Keratinocyte (primary cell): Measurements from ENCODE around the gene MIEN1. TPM values are rescaled to one million over a fixed set of nuclear protein-coding genes. Genes with fewer than 3 reads are reported as not detected.

Experiments used
- DNase-seq: peaks from one replicate; pipeline ENCODE4 v3.0.0-alpha.2; 2011; ENCODE audit warnings: low read depth, missing footprints, low spot score
- FAIRE-seq: peaks from 2 replicates; lab custom pipeline; 2011; peaks lifted over from hg19 to GRCh38; lab: Jason Lieb, UNC
- H2AFZ ChIP-seq: 2 replicates; pipeline ENCODE4 v1.6.0; 2012; ENCODE audit warnings: low read length, control low read depth, inconsistent platforms; ENCODE audit not compliant: control insufficient read depth
- H3K27ac ChIP-seq: 2 replicates; pipeline ENCODE4 v1.5.1; 2011; ENCODE audit warnings: low read length; ENCODE audit not compliant: control insufficient read depth, insufficient read depth
- H3K27me3 ChIP-seq: 3 replicates; pipeline ENCODE4 v1.6.0; 2011; ENCODE audit warnings: low read length; ENCODE audit not compliant: control insufficient read depth, insufficient read depth; ENCODE audit errors: extremely low read depth
- H3K36me3 ChIP-seq, 2 experiments: 2 replicates in 1 of 2; 3 replicates in 1 of 2; pipeline ENCODE4 v1.5.1; 2011; ENCODE audit warnings: low read length in 2 of 2, mild to moderate bottlenecking in 1 of 2; ENCODE audit not compliant: control insufficient read depth in 2 of 2, insufficient read depth in 2 of 2; ENCODE audit errors: extremely low read depth in 1 of 2
- H3K4me1 ChIP-seq: 3 replicates; pipeline ENCODE4 v1.5.1; 2011; ENCODE audit warnings: low read length; ENCODE audit not compliant: control insufficient read depth, insufficient read depth; ENCODE audit errors: extremely low read depth
- H3K4me2 ChIP-seq: 3 replicates; pipeline ENCODE4 v1.6.0; 2011; ENCODE audit warnings: low read depth, low read length; ENCODE audit not compliant: control insufficient read depth, insufficient read depth; ENCODE audit errors: extremely low read depth
- H3K4me3 ChIP-seq, 3 experiments: fragments of 200-600 bp in 1 of 3; sonication (generic) in 1 of 3; 2 replicates in 2 of 3; 3 replicates in 1 of 3; pipeline ENCODE4 v1.5.1; 2011 to 2016; ENCODE audit warnings: low read length in 3 of 3, mild to moderate bottlenecking in 3 of 3, control low read depth in 2 of 3, inconsistent platforms in 1 of 3, low read depth in 1 of 3, mixed read lengths in 1 of 3, mixed run types in 1 of 3, moderate library complexity in 1 of 3; ENCODE audit not compliant: control insufficient read depth in 2 of 3, insufficient read depth in 2 of 3; ENCODE audit errors: extremely low read depth in 1 of 3
- H3K79me2 ChIP-seq: 2 replicates; pipeline ENCODE4 v1.6.0; 2012; ENCODE audit warnings: low read length; ENCODE audit not compliant: control insufficient read depth, insufficient read depth
- H3K9ac ChIP-seq: 3 replicates; pipeline ENCODE4 v1.6.0; 2011; ENCODE audit warnings: low read length; ENCODE audit not compliant: control insufficient read depth, insufficient read depth; ENCODE audit errors: extremely low read depth
- H3K9me1 ChIP-seq: 3 replicates; pipeline ENCODE4 v1.6.0; 2011; ENCODE audit warnings: low read length; ENCODE audit not compliant: control insufficient read depth, insufficient read depth; ENCODE audit errors: extremely low read depth
- H3K9me3 ChIP-seq: 2 replicates; pipeline ENCODE4 v1.5.1; 2012; ENCODE audit warnings: low read depth, low read length; ENCODE audit not compliant: control insufficient read depth
- H4K20me1 ChIP-seq: 3 replicates; pipeline ENCODE4 v1.6.0; 2011; ENCODE audit warnings: low read length; ENCODE audit not compliant: control insufficient read depth, insufficient read depth; ENCODE audit errors: extremely low read depth
- CTCF ChIP-seq, 3 experiments: IDR thresholded peaks in 1 of 3; conservative IDR thresholded peaks in 1 of 3; optimal IDR thresholded peaks in 1 of 3; 2 replicates in 2 of 3; 3 replicates in 1 of 3; pipeline versions ENCODE3 to v1.5.1; 2011; ENCODE audit warnings: low read length in 3 of 3, mild to moderate bottlenecking in 3 of 3, moderate library complexity in 2 of 3, control low read depth in 1 of 3, inconsistent platforms in 1 of 3; ENCODE audit not compliant: insufficient read depth in 2 of 3; ENCODE audit errors: extremely low read depth in 1 of 3
- EZH2 ChIP-seq: IDR thresholded peaks from one replicate; pipeline ENCODE4 v1.6.1; 2012; ENCODE audit warnings: inconsistent platforms, mild to moderate bottlenecking, low read length, moderate library complexity
- dilution Hi-C: fragments of 300-500 bp; cut with MboI; formaldehyde crosslinking; loops from one replicate; pipeline ENCODE4 v1.7.0; 2020; ENCODE audit warnings: low sequenced_read_pairs; ENCODE audit not compliant: extremely low pct_ligation_motif_present
- polyA plus RNA-seq, 5 experiments: library from polyadenylated mRNA; depleted of rRNA in 3 of 5; stranded (reverse) in 3 of 5; stranded (forward) in 1 of 5; unstranded in 1 of 5; fragments of >200 nt; gene quantifications; 1 replicate in 1 of 5; 2 replicates in 3 of 5; 3 replicates in 1 of 5; pipeline versions ENCODE4 v1.2.1 to v1.2.3, GENCODE V29; 2011 to 2012; ENCODE audit warnings: missing spikeins in 2 of 5, low read depth in 1 of 5, low replicate concordance in 1 of 5

MIEN1 gene
- polyA plus RNA-seq, 1 donor (not counting 4 experiments of a cell fraction or from before 2014, with no cell fraction given): 38.4 TPM

GRCh38 chr17:39697961-39698360, 32.4 kb downstream of the MIEN1 start:
- H4K20me1 ChIP-seq: no peaks in the 10 kb centered on the region
- no peak overlapping the region for H3K4me2 ChIP-seq
- peaks cover 0 to 2% of the 10 kb centered on the region in 2 experiments for H3K36me3 ChIP-seq
- H2AFZ ChIP-seq: no peak overlapping the region
- dilution Hi-C loops: no loop called here
- TF ChIP-seq CTCF (optimal IDR thresholded peaks at IDR 0.05 in 1 of 3, IDR thresholded peaks at IDR 0.05 in 1 of 3, conservative IDR thresholded peaks at IDR 0.05 in 1 of 3; ENCODE audit: extremely low read depth in 1 of 3, insufficient read depth in 2 of 3, low read length in 3 of 3) (no peak), EZH2 (no peak)
- peaks cover 13% of the 10 kb centered on the region for H3K79me2 ChIP-seq
- FAIRE-seq: no peak
- H3K4me3 ChIP-seq: no peak overlapping the region
- no peaks in the 10 kb centered on the region for H3K9me1 ChIP-seq
- H3K9ac ChIP-seq: no peak overlapping the region
- no peak overlapping the region for H3K27ac ChIP-seq
- H3K27me3 ChIP-seq: no peaks in the 10 kb centered on the region
- no peaks in the 10 kb centered on the region for H3K9me3 ChIP-seq
- DNase-seq: no peak
- H3K4me1 ChIP-seq: peaks cover 14% of the 10 kb centered on the region

- H3K79me2 ChIP-seq: peaks cover 8% of the 10 kb centered on the region
- no peak overlapping the region for H3K27ac ChIP-seq
- H2AFZ ChIP-seq: no peak overlapping the region
- TF ChIP-seq CTCF (optimal IDR thresholded peaks at IDR 0.05 in 1 of 3, IDR thresholded peaks at IDR 0.05 in 1 of 3, conservative IDR thresholded peaks at IDR 0.05 in 1 of 3; ENCODE audit: extremely low read depth in 1 of 3, insufficient read depth in 2 of 3, low read length in 3 of 3): no peak
- no peak for TF ChIP-seq EZH2
- H3K4me2 ChIP-seq: no peak overlapping the region
- peaks cover 0 to 2% of the 10 kb centered on the region in 2 experiments for H3K36me3 ChIP-seq
- no peak overlapping the region for H3K9ac ChIP-seq
- DNase-seq: no peak
- no peak overlapping the region for H3K4me3 ChIP-seq
- H3K4me1 ChIP-seq: peaks cover 14% of the 10 kb centered on the region
- no peak for FAIRE-seq
- H3K27me3 ChIP-seq: no peaks in the 10 kb centered on the region
- dilution Hi-C loops: no loop called here
- no peaks in the 10 kb centered on the region for H3K9me1 ChIP-seq
- H4K20me1 ChIP-seq: no peaks in the 10 kb centered on the region
- no peaks in the 10 kb centered on the region for H3K9me3 ChIP-seq
Measured at GRCh38 chr17:39696731-39697130, 33.6 kb downstream of the MIEN1 start.
